Measurements from ENCODE around the gene SLC10A1.

The SLC10A1 gene

DNA sequence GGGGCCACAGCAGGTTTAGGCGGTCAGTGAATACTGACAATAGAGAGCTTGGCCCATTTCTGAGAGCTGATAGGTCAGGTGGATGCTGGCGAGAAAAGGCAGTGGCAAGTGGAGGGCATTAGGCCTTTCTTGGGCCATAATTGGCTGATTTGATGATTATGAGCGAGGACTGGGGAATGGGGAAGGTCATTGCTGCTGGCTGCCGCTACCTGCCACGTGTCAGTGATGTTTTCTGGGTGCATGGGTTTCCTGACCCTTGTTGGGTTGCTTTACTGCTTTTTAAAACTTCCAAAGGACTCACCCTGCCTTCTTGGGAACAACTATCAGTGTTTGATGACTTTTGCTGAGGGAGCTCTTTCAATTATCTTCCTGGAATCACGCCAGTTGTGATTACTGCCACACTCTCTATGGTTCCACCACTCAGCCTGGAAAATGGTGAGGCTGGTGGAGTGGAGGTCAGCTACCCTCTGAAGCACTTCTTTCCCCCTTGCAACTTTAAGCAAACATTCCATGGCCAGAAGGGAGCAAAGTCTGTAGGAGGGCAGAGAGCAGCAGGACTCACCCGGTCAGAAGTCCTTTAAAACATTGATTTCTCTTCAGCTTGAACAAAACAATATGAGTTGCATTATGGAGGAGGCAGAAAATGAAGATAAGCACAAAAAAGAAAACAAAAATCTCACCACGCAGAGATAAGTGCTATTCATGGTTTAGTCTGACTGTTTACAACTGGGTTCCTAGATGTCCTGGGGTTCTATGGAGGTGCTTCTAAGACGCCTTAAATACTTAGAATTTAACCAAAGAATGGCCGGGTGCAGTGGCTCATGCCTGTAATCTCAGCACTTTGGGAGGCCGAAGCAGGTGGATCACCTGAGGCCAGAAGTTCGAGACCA lies 12.1 kb upstream of the SLC10A1 start:
- DNase-seq (ENCODE audit: low read depth in 2 of 2), result no peak

DNA sequence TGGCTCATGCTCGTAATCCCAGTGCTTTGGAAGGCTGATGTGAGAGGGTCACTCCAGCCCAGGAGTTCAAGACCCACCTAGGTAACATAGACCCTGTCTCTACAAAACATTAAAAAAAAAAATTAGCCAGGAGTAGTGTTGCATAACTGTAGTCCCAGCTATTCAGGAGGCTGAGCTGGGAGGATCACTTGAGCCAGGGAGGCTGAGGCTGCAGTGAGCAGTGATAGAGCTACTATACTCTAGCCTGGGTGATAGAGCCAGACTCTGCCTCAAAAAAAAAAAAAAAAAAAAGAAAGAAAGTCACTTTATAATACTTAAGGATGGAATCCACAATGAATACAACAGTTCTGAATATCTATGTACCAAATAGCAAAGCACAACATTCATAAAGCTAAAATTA lies 10.2 kb upstream of the SLC10A1 start:
- DNase-seq (ENCODE audit: low read depth in 2 of 2), result no peak

DNA sequence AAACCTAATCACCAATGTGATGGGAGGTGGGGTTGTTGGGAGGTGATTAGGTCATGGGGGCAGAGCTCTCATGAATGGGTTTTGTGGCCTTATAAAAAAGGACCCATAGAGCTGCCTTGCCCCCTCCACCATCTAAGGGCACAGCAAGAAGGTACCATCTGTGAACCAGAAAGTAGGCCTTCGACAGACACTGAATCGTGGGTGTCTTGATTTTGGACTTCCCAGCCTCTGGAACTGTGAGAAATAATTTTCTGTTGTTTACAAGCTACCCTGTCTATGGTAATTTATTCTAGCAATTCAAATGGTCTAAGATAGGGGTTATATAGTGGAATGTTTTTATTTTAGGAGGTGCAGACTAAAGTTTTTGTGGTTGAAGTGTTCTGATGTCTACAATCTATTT lies 7.9 kb upstream of the SLC10A1 start:
- no peak for DNase-seq (ENCODE audit: low read depth in 2 of 2)

DNA sequence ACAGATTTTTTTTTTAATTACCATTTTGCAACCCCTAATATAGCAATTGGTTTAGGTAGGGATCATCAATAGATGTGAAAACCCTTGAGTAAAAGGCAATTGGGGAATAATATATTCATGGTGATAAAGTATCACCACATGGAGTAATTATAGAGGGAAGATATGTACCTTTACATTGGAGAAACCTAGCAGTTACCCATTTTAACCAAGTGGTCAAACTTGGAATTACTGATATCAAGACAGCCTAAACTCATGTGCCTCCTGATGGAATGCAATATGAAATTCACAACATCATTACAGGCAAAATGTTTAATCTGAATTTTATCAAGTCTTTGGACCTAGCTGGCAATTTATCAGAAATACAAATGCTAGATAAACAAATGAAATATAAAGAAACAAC lies 6.7 kb upstream of the SLC10A1 start:
- no peak for DNase-seq (ENCODE audit: low read depth in 2 of 2)

DNA sequence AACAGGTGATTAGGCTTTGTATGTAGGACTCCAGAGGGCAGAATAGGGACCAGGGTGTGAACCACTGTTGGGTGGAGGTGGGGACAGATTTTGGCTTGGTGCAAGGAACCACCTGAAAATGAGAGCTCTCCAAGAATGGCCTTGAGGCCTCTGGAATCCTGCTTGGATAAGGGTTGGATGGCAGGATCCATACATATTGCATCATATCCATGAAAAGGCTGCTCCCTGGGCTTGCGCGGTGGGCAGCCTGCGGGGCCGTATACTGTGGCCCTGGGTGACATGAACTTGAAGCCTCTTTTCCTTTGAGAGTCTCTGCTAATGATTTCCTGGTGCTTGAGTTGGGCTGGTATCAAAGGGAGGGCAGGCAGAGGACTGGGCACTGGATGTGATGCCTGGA lies 1.3 kb upstream of the SLC10A1 start:
- DNase-seq (ENCODE audit: low read depth in 2 of 2), result no peak

DNA sequence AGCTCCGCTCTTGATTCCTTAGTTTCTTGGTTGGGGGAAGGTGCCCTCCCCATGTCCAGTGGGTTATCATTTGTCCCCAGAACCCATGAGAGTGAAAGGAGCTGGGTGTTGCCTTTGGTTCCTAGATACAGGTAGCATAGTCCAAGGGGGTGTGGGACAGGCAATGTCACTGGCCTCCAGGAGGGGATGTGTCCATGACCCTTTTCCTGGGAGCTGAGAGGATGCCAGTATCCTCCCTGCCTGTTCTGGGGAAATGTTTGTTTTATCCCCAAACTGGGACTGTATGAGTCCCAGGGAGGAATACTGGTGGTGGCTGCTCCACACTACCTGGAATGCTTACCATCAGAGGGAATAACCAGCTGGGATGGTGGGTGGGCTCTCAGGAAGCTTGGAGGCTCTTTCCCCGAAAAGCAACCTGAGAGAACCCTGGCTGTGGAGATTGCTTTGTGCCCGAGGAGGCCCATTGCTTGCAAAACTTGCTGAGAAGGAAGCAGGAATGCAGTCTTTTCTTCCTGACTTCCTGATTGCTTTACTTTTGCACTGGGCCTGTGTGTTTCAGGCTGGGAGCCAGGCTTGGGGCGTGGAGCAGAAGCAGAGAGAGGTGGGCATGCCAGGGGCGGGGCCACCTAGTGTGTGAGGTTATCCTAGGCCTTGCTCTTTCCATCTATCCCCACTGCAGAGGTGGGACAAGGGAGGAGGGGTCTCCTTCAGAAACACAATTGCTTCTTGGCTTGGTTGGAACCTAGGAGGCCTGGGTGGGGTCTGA lies 715 bp upstream of the SLC10A1 start:
- DNase-seq (ENCODE audit: low read depth in 2 of 2), result no peak

DNA sequence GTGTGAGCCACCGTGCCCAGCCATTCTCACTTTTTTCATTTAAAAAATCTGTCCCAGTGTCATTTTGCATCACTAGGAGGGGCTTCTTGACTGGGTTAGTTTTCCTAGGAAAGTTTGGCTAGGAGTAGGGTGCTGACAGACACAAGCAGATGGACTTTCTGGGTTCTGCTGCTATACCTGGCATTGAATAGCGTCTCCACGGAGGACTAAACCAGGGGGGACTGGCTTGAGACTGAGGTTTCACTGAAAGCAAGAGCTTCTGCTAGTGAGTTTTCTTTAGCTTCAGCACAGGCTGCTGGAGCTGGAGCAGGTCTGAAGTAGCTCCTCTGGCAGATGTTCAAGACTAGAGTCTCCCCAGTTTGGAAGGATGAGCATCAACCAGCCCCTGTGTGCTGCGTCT lies 1.4 kb downstream of the SLC10A1 start:
- DNase-seq (ENCODE audit: low read depth in 2 of 2), result no peak

DNA sequence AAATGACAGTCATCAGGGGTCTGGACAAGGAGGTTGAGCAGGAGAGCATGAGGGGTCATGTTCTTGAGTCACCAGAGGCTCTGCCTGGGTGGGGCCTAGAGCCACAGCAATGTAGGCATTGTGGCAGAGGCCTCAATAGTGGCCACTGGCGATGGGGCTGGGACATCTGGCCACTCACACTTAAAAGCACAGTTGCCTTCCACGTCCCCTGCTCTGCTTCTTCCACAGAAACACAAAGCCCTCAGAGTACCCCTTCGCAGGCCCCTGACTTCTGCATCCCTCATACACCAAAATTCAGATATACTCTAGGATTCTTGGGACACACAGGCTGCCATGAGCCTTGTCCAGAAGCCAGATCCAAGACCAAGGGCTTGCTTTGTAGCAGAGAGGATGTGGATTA lies 2.2 kb downstream of the SLC10A1 start:
- DNase-seq (ENCODE audit: low read depth in 2 of 2), result no peak

DNA sequence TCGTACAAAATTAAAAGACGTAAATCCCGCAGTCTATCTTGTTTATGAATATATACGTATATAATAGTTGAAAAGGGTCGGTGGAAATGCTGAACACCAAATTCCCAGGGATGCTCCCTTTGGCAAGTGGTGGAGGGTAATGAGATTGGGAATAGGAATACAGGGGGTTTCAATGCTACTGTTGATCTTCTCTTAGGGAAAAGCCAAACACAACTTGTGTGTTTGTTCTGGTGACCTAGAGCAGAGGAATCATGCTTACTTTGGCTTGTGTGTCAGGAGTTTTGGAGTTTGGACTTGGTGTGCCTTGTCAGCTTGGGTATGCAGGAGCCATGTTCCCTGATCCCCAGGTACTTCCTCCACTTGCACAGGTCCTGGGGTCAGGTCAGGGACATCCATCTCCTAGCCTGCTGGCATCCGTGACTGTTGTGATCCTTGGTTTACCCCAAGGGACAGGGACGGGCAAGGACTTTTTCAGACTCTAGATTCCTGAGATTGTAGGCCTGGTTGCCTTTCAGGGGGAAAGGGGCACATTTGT lies 4.1 kb downstream of the SLC10A1 start:
- no peak for DNase-seq (ENCODE audit: low read depth in 2 of 2)

DNA sequence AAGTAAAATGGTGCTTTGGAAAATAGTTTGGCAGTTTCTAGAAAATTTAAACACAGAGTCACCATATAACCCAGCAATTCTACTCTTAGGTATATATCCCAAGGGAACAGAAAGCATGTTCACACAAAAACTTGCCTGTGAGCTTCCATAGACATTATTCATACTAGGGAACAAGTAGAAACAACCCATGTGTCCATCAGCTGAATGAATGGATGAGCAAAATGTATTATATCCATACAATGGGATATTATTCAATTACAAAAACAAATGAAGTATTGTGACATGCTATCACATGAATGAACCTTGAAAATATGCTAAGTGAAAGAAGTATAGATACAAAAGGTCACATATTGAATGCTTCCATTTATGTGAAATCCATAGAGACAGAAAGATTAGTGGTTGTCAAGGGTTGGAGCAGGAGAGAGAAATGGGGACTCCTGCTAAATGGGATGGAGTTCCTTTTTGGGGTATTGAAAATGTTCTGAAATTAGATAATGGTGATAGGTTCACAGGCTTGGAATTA lies 7.9 kb downstream of the SLC10A1 start:
- DNase-seq (ENCODE audit: low read depth in 2 of 2), result no peak

DNA sequence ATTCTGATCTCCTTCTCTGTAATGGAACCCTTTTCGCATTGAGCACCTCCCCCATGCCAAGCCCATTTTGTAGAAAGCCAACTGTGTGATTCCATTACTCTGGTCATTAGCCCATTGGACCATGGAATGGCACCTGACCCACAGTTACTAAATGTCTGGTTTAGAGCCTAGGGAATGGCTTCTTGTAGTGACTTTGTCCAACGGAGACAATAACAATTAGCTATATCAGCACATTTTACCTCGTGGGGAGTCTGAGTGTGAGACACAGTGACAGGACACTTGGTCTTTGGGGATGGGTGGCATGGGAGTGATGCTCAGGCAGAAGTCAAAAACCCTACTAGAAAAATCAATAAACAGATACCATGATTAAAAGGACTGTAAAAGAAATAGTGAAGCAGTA lies 10.4 kb downstream of the SLC10A1 start:
- DNase-seq (ENCODE audit: low read depth in 2 of 2), result no peak

DNA sequence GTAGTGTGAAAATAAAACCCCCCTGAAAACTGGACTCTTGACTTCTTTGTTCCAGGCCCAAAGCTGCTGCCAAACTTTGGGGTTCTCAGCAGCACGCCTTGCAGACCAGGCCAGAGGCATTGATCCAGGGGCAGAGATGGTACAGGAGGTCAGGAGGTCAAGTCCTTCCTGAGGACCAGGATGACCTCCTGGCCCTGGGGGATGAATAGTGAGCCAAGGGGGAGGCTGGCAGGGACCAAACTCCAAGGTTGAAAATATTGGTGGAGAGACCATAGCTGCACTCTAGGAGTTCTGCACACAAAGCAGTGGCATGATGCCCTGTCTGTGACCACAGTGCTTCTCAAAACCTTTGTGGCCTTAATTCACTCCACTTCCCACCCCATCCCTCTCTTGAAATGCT lies 12.1 kb downstream of the SLC10A1 start:
- DNase-seq (ENCODE audit: low read depth in 2 of 2), result no peak

DNA sequence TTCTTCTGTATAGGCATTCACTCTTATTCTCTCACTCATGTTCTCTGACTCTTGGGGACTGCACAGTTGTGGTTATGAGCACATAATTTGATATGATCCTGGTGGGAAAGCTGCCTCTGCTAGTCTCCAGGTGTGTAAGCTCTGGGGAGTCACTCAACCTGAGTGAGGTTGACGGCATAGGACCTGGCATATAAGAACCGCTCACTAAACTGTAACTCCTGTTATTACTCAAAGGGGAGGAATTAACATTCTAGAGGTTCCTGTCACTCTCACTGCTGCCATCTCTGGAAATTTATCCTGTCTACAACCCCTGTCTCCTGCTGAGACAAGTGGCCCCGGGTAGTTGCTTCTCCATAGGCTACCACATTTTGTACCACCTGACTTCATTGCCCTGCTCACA lies 16.1 kb downstream of the SLC10A1 start:
- DNase-seq (ENCODE audit: low read depth in 2 of 2), result no peak

DNA sequence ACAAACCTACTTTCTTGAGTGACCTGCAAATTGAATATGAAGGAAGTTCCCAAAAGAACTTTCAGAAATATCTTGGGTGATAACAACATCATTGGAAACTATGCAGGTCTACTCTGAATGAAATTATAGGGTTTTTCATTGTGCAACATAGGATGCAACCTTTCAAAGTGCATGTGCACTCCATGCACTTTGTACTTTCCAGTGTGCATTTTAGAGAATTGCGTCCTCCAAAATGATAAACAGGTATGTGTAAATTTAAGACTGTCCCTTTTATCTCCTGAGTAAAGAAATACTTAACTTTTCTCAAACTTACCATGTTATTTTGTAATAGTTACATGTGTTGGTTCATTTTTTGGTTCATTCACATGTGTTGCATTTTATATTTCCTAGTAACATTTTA lies 16.9 kb downstream of the SLC10A1 start:
- DNase-seq (ENCODE audit: low read depth in 2 of 2), result no peak

DNA sequence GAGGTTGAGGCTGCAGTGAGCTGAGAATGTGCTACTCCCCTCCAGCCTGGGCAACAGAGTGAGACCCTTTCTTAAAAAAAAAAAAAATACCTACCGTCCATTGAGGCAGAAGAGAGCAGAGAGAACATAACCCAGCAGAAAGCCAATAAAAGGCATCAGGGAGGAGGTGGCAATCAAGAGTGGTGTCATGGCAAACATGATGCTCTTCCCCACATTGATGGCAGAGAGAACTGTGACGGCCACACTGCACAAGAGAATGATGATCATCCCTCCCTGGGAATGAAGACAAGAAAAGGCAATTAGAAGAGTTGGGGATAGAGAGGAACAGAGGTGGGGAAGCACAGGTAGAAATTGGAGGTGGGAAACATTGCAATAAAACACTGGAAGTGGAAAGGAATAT lies 18.0 kb downstream of the SLC10A1 start:
- no peak for DNase-seq (ENCODE audit: low read depth in 2 of 2)

DNA sequence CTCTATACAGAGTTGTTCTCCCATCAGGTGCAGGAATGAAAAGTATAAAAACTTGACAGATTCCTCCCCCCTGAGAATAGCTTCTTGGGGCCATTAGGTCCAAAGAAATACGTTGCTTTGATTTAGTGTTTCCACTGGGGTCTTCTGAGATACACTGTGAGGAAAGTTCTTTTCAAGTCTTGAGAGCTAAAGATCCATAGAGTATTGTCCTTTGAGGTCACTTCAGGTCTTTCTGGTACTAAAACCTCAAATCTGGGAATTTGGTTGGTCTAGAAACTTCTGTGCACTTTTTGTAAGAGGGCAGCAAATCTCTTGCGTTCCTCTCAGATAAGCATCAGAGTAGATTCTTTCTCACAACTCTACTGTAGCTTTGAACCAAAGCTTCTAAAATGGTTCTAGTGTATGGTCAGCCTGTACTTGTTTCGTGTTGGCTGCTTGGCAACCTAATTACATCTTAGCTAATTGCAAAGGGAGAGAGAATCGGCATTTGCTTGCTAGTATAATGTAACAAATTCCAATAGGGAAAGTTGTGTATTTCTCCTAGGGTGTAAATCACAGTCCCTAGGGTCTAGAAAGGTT lies 20.1 kb downstream of the SLC10A1 start:
- no peak for DNase-seq (ENCODE audit: low read depth in 2 of 2)

DNA sequence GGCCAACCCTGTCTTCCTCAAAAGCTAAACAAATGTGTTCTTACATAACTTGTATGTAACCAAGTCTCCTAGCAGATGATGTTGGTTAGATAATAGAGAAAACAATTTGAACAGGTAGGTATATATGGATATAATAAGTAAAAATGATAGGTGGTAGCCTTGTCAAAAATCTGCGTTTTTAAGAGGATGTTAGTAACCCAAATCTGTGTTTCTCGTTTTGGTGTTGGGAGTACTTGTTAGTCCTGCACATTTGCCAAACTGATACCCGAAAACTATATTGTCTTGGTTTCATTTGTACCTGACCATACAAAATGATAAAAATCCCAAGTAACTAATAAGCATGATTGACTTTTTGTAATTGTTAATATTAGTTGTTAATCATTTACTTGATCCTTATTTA lies 22.0 kb downstream of the SLC10A1 start:
- DNase-seq (ENCODE audit: low read depth in 2 of 2), result no peak

DNA sequence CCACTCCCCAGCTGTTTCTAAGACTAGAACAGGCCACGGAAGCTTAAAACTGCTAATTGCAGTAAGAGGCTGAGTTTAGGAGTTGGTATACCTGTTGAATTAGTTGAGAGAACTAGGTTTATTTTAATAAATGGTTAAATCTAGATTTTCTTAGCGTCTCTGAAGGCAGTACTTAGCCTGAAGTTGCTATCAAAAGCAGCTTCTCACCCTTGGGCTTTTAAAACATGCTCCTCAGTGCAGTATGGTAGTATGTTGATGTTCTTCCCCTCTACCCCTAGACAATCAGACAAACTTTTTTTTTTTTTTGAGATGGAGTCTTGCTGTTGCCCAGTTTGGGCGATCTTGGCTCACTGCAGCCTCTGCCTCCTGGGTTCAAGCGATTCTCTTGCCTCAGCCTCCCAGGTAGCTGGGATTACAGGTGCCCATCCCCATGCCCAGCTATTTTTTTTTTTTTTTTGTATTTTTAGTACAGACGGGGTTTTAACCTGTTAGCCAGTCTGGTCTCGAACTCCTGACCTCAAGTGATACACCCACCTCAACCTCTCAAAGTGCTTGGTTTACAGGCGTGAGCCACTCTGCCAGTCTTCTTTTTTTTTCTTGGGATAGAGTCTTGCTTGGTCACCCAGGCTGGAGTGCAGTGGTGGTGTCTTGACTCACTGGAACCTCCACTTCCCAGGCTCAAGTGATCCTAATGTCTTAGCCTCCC lies 23.3 kb downstream of the SLC10A1 start:
- no peak for DNase-seq (ENCODE audit: low read depth in 2 of 2)

DNA sequence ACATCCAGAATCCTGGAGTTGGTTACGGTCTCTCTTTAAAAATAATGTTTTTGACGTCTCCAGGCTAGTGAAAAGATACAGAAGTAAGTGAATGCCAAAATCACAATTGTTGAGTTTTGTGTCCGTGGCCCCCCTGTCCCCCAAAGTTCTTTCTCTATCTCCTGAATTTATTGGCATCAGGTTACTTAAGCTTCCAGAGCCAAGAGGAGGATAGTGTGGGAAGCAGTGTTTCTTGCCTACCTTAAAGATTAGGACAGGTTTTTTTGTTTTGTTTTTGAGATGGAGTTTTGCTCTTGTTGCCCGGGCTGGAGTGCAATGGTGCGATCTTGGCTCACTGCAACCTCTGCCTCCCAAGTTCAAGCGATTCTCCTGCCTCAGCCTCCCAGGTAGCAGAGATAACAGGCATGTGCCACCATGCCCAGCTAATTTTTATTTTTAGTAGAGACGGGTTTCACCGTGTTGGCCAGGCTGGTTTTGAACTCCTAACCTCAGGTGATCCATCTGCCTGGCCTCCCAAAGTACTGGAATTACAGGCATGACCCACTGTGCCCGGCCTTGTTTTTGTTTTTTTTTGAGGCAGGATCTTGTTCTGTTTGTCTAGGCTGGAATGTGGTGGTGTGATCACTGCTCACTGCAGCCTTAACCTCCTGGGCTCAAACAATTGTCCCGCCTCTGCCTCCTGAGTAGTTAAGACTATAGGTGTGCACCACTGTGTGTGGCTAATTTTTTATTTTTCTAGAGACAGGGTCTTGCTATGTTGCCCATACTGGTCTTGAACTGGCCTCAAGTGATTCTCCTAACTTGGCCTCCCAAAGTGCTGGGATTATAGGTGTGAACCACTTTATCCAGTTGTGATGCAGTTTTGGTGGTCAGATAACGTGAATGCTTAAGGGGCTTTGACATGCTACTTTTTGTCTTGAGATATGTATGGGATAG lies 24.7 kb downstream of the SLC10A1 start:
- DNase-seq (ENCODE audit: low read depth in 2 of 2), result no peak

DNA sequence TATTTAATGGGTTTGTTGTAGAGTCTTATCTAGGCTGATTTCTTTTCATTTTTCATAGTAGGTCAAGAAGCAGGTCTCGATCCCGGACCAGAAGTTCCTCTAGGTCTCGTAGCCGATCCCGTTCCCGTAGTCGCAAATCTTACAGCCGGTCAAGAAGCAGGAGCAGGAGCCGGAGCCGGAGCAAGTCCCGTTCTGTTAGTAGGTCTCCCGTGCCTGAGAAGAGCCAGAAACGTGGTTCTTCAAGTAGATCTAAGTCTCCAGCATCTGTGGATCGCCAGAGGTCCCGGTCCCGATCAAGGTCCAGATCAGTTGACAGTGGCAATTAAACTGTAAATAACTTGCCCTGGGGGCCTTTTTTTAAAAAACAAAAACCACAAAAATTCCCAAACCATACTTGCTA lies 25.9 kb downstream of the SLC10A1 start:
- no peak for DNase-seq (ENCODE audit: low read depth in 2 of 2)

DNA sequence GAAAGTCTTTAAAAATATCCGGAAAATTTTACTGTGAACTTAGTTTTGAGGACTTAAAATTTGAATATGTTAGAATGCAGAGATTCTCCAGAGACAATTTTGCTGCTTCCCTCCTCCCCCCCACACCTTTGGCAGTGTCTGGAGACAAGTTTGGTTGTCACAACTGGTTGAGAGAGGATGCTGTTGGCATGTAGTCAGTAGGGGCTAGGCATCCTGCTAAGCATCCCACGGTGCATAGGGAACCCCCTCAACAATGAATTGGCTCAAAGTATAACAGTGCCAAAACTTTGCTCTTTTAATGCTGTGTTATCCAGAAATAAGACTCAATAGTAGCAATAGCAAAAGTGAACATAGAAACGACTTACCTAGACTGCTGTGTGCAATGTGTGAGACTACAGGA lies 26.5 kb downstream of the SLC10A1 start:
- no peak for DNase-seq (ENCODE audit: low read depth in 2 of 2)

Data from stimulated activated CD8-positive, alpha-beta memory T cell treated with anti-CD3 and anti-CD28 coated beads, Interleukin-2, amount 100 ng/mL, for 48 hours (primary cell).